ENCODE results near the gene STING1. TPM values are rescaled to one million over a fixed set of nuclear protein-coding genes. Genes with fewer than 3 reads are reported as not detected.

Gene STING1
- total and polyA plus RNA-seq, 2 of the 8 experiments (the other 6 are each of a cell fraction or from before 2014, with no cell fraction given) = 0.26 to 0.47 TPM

DNA sequence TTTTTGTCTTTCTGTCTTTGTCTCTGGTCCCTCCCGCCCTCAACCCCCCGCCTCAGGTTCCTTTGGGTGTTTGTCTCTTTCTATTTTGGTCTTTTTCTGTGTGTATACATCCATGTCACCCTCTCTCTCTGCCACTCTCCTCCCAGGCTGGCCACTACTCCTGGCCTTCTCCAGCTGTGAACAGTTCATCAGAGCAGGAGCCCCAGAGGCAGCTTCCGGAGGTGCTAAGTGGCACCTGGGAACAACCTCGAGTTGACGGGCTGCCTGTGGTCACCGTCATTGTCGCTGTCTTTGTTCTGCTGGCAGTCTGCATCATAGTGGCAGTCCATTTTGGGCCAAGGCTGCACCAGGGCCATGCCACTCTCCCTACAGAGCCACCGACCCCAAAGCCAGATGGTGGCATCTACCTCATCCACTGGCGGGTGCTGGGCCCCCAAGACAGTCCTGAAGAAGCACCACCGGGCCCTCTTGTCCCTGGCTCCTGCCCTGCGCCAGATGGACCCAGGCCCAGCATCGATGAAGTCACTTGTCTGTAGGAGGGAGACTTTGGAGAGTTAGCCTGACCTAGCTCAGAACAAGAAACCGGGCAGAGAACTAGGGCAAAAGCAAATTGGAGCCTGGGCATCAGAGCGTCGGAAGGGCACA lies 10.1 kb downstream of the STING1 start:
- H3K9ac ChIP-seq (replicated peaks in 1 of 4; ENCODE audit: extremely low read depth in 1 of 4, low read depth in 3 of 4, low read length in 3 of 4) = no peak overlapping the region; a peak in 1 of 7 replicates
- no peaks in the 10 kb centered on the region for H3K9me3 ChIP-seq (ENCODE audit: insufficient read depth in 2 of 2, low read depth in 1 of 2, low read length in 1 of 2)
- H2BK5ac ChIP-seq (ENCODE audit: low read depth, low read length) = peak overlapping the region; percentile 90; the same call in 1 of the 2 replicates
- CTCF ChIA-PET (ENCODE audit: partially characterized antibody) = interaction anchor here (0.7 to 1.9 kb wide), 4 partner anchors 9 to 73 kb away, joined by 3 to 10 read pairs (median 6); partner anchors contain the start of gene STING1
- H4K91ac ChIP-seq (replicated peaks; ENCODE audit: insufficient read length, low read length) = peak overlapping the region; percentile 45
- H3K18ac ChIP-seq (ENCODE audit: extremely low read depth, low read length) = peak overlapping the region; percentile 91
- no peaks in the 10 kb centered on the region for H3K79me2 ChIP-seq (ENCODE audit: control insufficient read depth in 1 of 2, insufficient read depth in 2 of 2, low read length in 2 of 2)
- 0 out of 2 replicates have a peak overlapping the region, but pooled peaks have one; percentile 34 for H3K27ac ChIP-seq (ENCODE audit: low read depth, low read length)
- H2BK120ac ChIP-seq (replicated peaks; ENCODE audit: low read depth, low read length) = peak overlapping the region; percentile 86
- H3K56ac ChIP-seq (replicated peaks; ENCODE audit: insufficient read length, low read depth, low read length) = no peak overlapping the region
- peak overlapping the region; percentile 98; the same call in 1 of the 2 replicates for H2BK20ac ChIP-seq (ENCODE audit: low read length)
- no peak overlapping the region; the same call in 1 of the 2 replicates for H4K8ac ChIP-seq (ENCODE audit: extremely low read depth, insufficient read depth, low read length)
- POLR2A ChIA-PET (ENCODE audit: partially characterized antibody) = interaction anchor here (1.0 to 2.1 kb wide), 8 partner anchors 13 to 89 kb away, joined by 3 to 10 read pairs (median 4); partner anchors contain the start of genes DNAJC18 and UBE2D2
- no peaks in the 10 kb centered on the region for H4K20me1 ChIP-seq (replicated peaks in 1 of 2; ENCODE audit: control insufficient read depth in 1 of 2, insufficient read depth in 2 of 2, low read length in 2 of 2)
- H2BK12ac ChIP-seq (ENCODE audit: low read depth, low read length) = peak overlapping the region; percentile 90
- H2BK15ac ChIP-seq (ENCODE audit: low read length) = peak overlapping the region; percentile 98; the same call in 1 of the 2 replicates
- no peaks in the 10 kb centered on the region for H3K23me2 ChIP-seq (ENCODE audit: low read depth, low read length)
- H3K4ac ChIP-seq (replicated peaks; ENCODE audit: insufficient read length, low read depth, low read length) = peak overlapping the region; percentile 65
- 67% methylated on average over 14 of the region's 15 CpGs; no CpG with 5 or more reads in 1 of the 2 experiments for WGBS, 2 experiments (ENCODE audit: extremely low coverage in 1 of 2, insufficient coverage in 1 of 2, insufficient read length in 1 of 2, insufficient replicate concordance in 2 of 2, low coverage in 1 of 2, low lambda C conversion rate in 2 of 2, missing lambda C conversion rate in 1 of 2)
- FAIRE-seq (no peak), DNase-seq (ENCODE audit: low read depth in 1 of 2, low spot score in 2 of 2) (no peak)
- no peaks in the 10 kb centered on the region for H3K79me1 ChIP-seq (ENCODE audit: low read depth, low read length)
- peaks cover 6 to 33% (median 14%) of the 10 kb centered on the region in 4 experiments for H3K4me1 ChIP-seq (replicated peaks in 1 of 4; ENCODE audit: control insufficient read depth in 3 of 4, insufficient read depth in 4 of 4, low read length in 3 of 4)
- H3K27me3 ChIP-seq (replicated peaks in 1 of 4; ENCODE audit: control insufficient read depth in 3 of 4, extremely low read depth in 1 of 4, insufficient read depth in 3 of 4, low read length in 3 of 4) = 0 out of 7 replicates have a peak, but pooled peaks cover 0 to 2% (median 0%) of the 10 kb centered on the region in 4 experiments
- H3K14ac ChIP-seq (ENCODE audit: insufficient read length) = no peak overlapping the region
- peak overlapping the region; percentile 76; the same call in 1 of the 2 replicates for H2AK5ac ChIP-seq (ENCODE audit: low read depth, low read length)
- TF ChIP-seq SUZ12 (IDR thresholded peaks at IDR 0.05; ENCODE audit: low read length) (no peak), TBP (IDR thresholded peaks at IDR 0.05; ENCODE audit: low read depth, low read length) (no peak), MAX (IDR thresholded peaks at IDR 0.05) (0 out of 2 replicates have a peak, but pooled peaks have one; percentile 39), SIX5 (IDR thresholded peaks at IDR 0.05; ENCODE audit: low read depth, low read length) (no peak), BRCA1 (IDR thresholded peaks at IDR 0.05; ENCODE audit: low read depth, low read length) (no peak)
- TF ChIP-seq, protein P1, sequence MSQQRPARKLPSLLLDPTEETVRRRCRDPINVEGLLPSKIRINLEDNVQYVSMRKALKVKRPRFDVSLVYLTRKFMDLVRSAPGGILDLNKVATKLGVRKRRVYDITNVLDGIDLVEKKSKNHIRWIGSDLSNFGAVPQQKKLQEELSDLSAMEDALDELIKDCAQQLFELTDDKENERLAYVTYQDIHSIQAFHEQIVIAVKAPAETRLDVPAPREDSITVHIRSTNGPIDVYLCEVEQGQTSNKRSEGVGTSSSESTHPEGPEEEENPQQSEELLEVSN (IDR thresholded peaks at IDR 0.05) = peak; percentile 39; the same call in 1 of the 2 replicates
- H4K5ac ChIP-seq (ENCODE audit: insufficient read length, low read depth, low read length) = no peak overlapping the region
- no peaks in the 10 kb centered on the region for H3K36me3 ChIP-seq (ENCODE audit: control insufficient read depth in 2 of 4, insufficient read depth in 4 of 4, low read length in 3 of 4)
- H2AFZ ChIP-seq (ENCODE audit: low read length) = 0 out of 2 replicates have a peak overlapping the region, but pooled peaks have one; percentile 1
- peak overlapping the region in 1 of 4 experiments; percentile 9; a peak in 1 of 8 replicates for H3K4me3 ChIP-seq (ENCODE audit: extremely low read depth in 1 of 4, insufficient read depth in 2 of 4, low read depth in 3 of 4, low read length in 4 of 4)
- H3K4me2 ChIP-seq (ENCODE audit: insufficient read depth in 1 of 2, low read depth in 2 of 2, low read length in 2 of 2) = peak overlapping the region; percentile 25 to 26; a peak in 3 of 4 replicates
- no peak overlapping the region for H3K23ac ChIP-seq (ENCODE audit: insufficient read length)
